Type B pancreatic cell (in vitro differentiated cells): Measurements from ENCODE around the gene CYB5R3. TPM values are rescaled to one million over a fixed set of nuclear protein-coding genes. Genes with fewer than 3 reads are reported as not detected.
"Not testable (repeated sequence)": the region's sequence is repeated elsewhere in the genome, so short reads cannot be mapped to it uniquely, and the experiment has no call there.

Source experiments
- DNase-seq: peaks from one replicate; pipeline ENCODE4 v3.0.0; 2021; ENCODE audit warnings: mixed read lengths; ENCODE audit not compliant: unreplicated experiment; ENCODE audit errors: extremely low spot score
- H3K27ac Mint-ChIP-seq: 2 replicates; pipeline ENCODE4 v1.8.0; 2021; ENCODE audit warnings: mild to moderate bottlenecking, mixed read lengths
- H3K27me3 Mint-ChIP-seq: 2 replicates; pipeline ENCODE4 v1.8.0; 2021; ENCODE audit warnings: mixed read lengths
- H3K36me3 Mint-ChIP-seq: 2 replicates; pipeline ENCODE4 v1.8.0; 2021; ENCODE audit warnings: mixed read lengths
- H3K4me1 Mint-ChIP-seq: one replicate; pipeline ENCODE4 v1.8.0; 2021; ENCODE audit warnings: mixed read lengths; ENCODE audit not compliant: unreplicated experiment
- H3K4me3 Mint-ChIP-seq: 2 replicates; pipeline ENCODE4 v1.8.0; 2021; ENCODE audit warnings: mild to moderate bottlenecking, mixed read lengths
- H3K9me3 Mint-ChIP-seq: 2 replicates; pipeline ENCODE4 v1.8.0; 2021; ENCODE audit warnings: mixed read lengths
- CTCF ChIP-seq: fragments of 200-600 bp; sonication (generic); conservative IDR thresholded peaks from 2 replicates; pipeline ENCODE4 v1.5.0; 2021; ENCODE audit warnings: antibody characterized with exemption, mild to moderate bottlenecking
- total RNA-seq: library from RNA; stranded (reverse); gene quantifications from 2 replicates; pipeline ENCODE4 v1.2.1, GENCODE V29; 2021; ENCODE audit warnings: low replicate concordance

CYB5R3 gene
- total RNA-seq, 1 donor from 2014 or later, result 102 TPM

- DNase-seq, result no peak
- Mint-ChIP-seq H3K4me1 (peaks cover 10% of the 10 kb centered on the region), H3K9me3 (no peaks in the 10 kb centered on the region), H3K27ac (no peak overlapping the region), H3K27me3 (no peaks in the 10 kb centered on the region), H3K36me3 (peaks cover 12% of the 10 kb centered on the region), H3K4me3 (peak overlapping the region; percentile 89)
- no peak for TF ChIP-seq CTCF
These were observed 66.2 kb downstream of the CYB5R3 start for GRCh38 chr22:42582987-42583386.

GRCh38 chr22:42581762-42582716, 67.2 kb downstream of the CYB5R3 start:
- no peaks in the 10 kb centered on the region for H3K9me3 Mint-ChIP-seq
- no peaks in the 10 kb centered on the region for H3K27me3 Mint-ChIP-seq
- peak; percentile 87 for DNase-seq
- no peak for TF ChIP-seq CTCF
- H3K4me3 Mint-ChIP-seq, result peak overlapping the region; percentile 99
- peaks cover 8% of the 10 kb centered on the region for H3K36me3 Mint-ChIP-seq
- H3K27ac Mint-ChIP-seq, result peak overlapping the region; percentile 97
- H3K4me1 Mint-ChIP-seq, result peaks cover 10% of the 10 kb centered on the region

DNA sequence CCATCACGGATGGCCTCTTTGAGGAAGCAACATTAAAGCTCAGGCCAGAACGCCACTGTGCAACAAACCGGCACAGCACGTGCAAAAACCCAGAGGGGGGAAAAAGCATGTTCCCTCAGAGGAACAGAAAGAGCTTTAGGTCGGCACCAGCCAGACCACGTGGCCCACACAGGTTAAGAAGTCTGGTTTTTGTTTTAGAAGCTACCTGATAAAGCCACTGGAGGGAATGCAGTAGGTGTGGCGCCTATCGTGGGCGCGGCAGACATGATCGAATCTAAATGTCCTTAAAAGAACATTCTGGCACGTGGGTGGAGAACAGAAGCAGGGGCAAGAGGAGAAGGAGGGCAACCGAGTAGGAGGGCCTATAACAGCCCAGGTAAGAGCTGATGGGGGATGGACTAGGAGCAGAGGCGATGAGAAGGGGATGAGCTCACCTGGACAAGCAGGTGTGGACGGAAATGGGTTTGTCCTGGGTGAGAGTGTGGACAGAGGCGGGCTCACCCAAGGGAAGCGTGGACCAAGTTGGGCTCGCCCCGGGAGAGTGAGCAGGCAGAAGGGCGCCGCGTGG, 67.9 kb downstream of the CYB5R3 start:
- not testable (repeated sequence) for H3K9me3 Mint-ChIP-seq, H3K36me3 Mint-ChIP-seq, H3K27me3 Mint-ChIP-seq, DNase-seq
- peak overlapping the region; percentile 99 for H3K4me3 Mint-ChIP-seq
- peaks cover 10% of the 10 kb centered on the region for H3K4me1 Mint-ChIP-seq
- peak overlapping the region; percentile 97 for H3K27ac Mint-ChIP-seq

GRCh38 chr22:42580040-42580439, 69.2 kb downstream of the CYB5R3 start:
- H3K4me3 Mint-ChIP-seq, result peak overlapping the region; percentile 58
- H3K36me3 Mint-ChIP-seq, H3K27ac Mint-ChIP-seq, DNase-seq, H3K9me3 Mint-ChIP-seq, H3K27me3 Mint-ChIP-seq: not testable (repeated sequence)
- peaks cover 10% of the 10 kb centered on the region for H3K4me1 Mint-ChIP-seq

DNA sequence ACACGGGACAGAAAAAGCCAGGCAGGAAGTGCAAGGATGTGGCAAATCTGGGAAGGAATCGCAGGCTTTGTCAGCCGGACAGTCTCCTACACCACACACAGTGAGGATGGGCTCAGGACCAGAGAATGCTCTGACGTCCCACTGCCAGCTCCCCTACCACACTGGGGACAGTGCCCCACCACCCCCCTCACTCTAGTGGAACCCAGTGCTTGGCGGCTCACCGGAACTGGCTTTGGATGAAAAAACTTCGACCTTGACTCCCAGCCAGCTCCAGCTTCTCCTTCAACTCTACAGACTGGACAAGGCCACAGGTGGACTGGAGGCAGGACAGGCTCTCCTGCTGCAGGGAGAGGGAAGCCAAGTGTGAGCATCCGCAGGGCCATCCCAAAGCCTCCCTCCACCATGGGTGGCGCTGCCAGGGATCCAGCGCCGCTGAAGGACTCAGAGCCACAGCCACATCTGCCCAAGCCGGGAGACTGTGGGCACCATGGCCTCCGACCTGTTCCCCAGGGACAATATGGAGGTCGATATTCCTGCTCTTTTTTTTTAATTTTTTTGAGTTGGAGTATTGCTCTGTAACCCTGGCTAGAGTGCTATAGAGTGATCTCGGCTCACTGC, 71.5 kb downstream of the CYB5R3 start:
- no peak overlapping the region for H3K27ac Mint-ChIP-seq
- no peaks in the 10 kb centered on the region for H3K27me3 Mint-ChIP-seq

GRCh38 chr22:42577141-42577540, 72.1 kb downstream of the CYB5R3 start:
- DNase-seq, H3K4me1 Mint-ChIP-seq, H3K27me3 Mint-ChIP-seq, H3K36me3 Mint-ChIP-seq, H3K4me3 Mint-ChIP-seq, H3K9me3 Mint-ChIP-seq, H3K27ac Mint-ChIP-seq: not testable (repeated sequence)

More for the DNA sequence above, 71.5 kb downstream of the CYB5R3 start:
- no peak for DNase-seq
- no peaks in the 10 kb centered on the region for H3K36me3 Mint-ChIP-seq
- H3K4me1 Mint-ChIP-seq, result peaks cover 10% of the 10 kb centered on the region
- H3K9me3 Mint-ChIP-seq, result no peaks in the 10 kb centered on the region
- TF ChIP-seq CTCF, result no peak
- H3K4me3 Mint-ChIP-seq, result no peak overlapping the region

DNA sequence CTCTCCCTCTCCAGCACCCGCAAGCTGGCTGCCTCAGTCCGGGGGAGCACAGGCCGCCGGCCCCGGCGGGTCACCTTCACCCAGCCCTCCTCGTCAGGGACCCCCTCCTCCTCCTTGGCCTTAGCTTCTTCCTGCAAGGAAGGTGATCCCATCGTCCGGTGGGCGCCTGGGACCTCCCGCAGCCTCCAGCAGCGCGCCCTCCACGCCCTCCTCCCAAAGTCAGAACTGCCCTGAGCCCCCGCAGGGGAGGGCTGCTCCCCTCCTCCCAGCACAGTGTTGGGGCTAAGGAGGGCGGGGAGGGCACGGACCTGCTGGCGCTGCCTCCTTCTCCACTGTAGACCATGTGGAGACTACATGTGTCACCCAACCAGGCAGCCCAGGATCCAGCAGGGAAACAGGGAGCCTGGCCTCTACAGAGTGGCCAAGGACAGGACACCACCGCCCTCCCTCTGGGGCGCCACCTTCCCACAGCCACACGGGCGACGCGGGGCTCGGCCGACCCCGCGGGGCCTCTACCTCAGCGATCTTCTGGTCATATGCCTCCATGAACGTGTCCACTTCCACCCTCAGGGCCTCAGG, 73.1 kb downstream of the CYB5R3 start:
- not testable (repeated sequence) for DNase-seq, H3K27me3 Mint-ChIP-seq, H3K4me3 Mint-ChIP-seq, H3K36me3 Mint-ChIP-seq, H3K9me3 Mint-ChIP-seq, H3K4me1 Mint-ChIP-seq, H3K27ac Mint-ChIP-seq

- DNase-seq, H3K27ac Mint-ChIP-seq, H3K4me1 Mint-ChIP-seq, H3K27me3 Mint-ChIP-seq, H3K4me3 Mint-ChIP-seq, H3K36me3 Mint-ChIP-seq, H3K9me3 Mint-ChIP-seq: not testable (repeated sequence)
These were observed 74.7 kb downstream of the CYB5R3 start for GRCh38 chr22:42574468-42574867.

- H3K4me3 Mint-ChIP-seq, H3K27ac Mint-ChIP-seq, DNase-seq, H3K4me1 Mint-ChIP-seq, H3K9me3 Mint-ChIP-seq, H3K27me3 Mint-ChIP-seq, H3K36me3 Mint-ChIP-seq: not testable (repeated sequence)
These were observed 75.1 kb downstream of the CYB5R3 start for GRCh38 chr22:42574046-42574445.

GRCh38 chr22:42571068-42571467, 78.1 kb downstream of the CYB5R3 start:
- H3K27ac Mint-ChIP-seq, DNase-seq, H3K36me3 Mint-ChIP-seq, H3K4me1 Mint-ChIP-seq, H3K27me3 Mint-ChIP-seq, H3K4me3 Mint-ChIP-seq, H3K9me3 Mint-ChIP-seq: not testable (repeated sequence)
